A549 (cell line): ENCODE data around the gene CGN. TPM values are rescaled to one million over a fixed set of nuclear protein-coding genes. Genes with fewer than 3 reads are reported as not detected.

Experiments used
- ATAC-seq, 2 experiments: fragments of 200-7000 bp in 1 of 2; fragments of >200 bp in 1 of 2; cut with Nextera tagmentation in 1 of 2; cut with Tn5 transposase in 1 of 2; 3 replicates each; pipeline versions ENCODE4 v1.8.0 to v1.9.1; 2018 to 2020; ENCODE audit warnings: mild to moderate bottlenecking in 1 of 2, moderate library complexity in 1 of 2
- CTCF ChIA-PET: fragments of 300-600 bp; sonication (Branson Sonifier 250); formaldehyde crosslinking; extraction: SDS; loops from one replicate; lab custom pipeline; 2021; ENCODE audit warnings: antibody characterized with exemption, inconsistent platforms; lab: Yijun Ruan, JAX
- POLR2A ChIA-PET: fragments of 350-600 bp; formaldehyde crosslinking; extraction: SDS; loops from one replicate; lab custom pipeline; 2021; ENCODE audit warnings: antibody characterized with exemption, inconsistent platforms; lab: Yijun Ruan, JAX
- DNase-seq, 2 experiments: peaks; one replicate each; pipeline versions ENCODE4 v3.0.0 to v3.0.0-alpha.2; 2011 to 2016; ENCODE audit warnings: low read depth in 1 of 2, low spot score in 1 of 2
- FAIRE-seq: peaks from 2 replicates; lab custom pipeline; 2011; peaks lifted over from hg19 to GRCh38; lab: Jason Lieb, UNC
- H3K27ac ChIP-seq, 2 experiments: fragments of >200 bp; sonication (Bioruptor Twin); formaldehyde crosslinking; 3 replicates each; pipeline ENCODE4 v1.5.1; 2016 to 2017
- H3K4me1 ChIP-seq: fragments of >200 bp; sonication (Bioruptor Twin); formaldehyde crosslinking; 3 replicates; pipeline ENCODE4 v1.6.1; 2016
- H3K4me2 ChIP-seq: fragments of >200 bp; sonication (Bioruptor Twin); formaldehyde crosslinking; 3 replicates; pipeline ENCODE4 v1.6.1; 2016
- H3K4me3 ChIP-seq: fragments of >200 bp; sonication (Bioruptor Twin); formaldehyde crosslinking; 3 replicates; pipeline ENCODE4 v1.5.1; 2016
- H3K9me3 ChIP-seq: fragments of >200 bp; sonication (Bioruptor Twin); formaldehyde crosslinking; 3 replicates; pipeline ENCODE4 v1.6.1; 2016
- CEBPB ChIP-seq, 2 experiments: fragments of >200 bp in 1 of 2; sonication (Bioruptor Twin) in 1 of 2; formaldehyde crosslinking in 1 of 2; IDR thresholded peaks; 2 replicates each; pipeline ENCODE4 v1.6.1; 2012 to 2016
- ESRRA ChIP-seq: fragments of 150-350 bp; IDR thresholded peaks from 2 replicates; pipeline ENCODE4 v1.6.1; 2014; ENCODE audit warnings: mild to moderate bottlenecking, low read length, borderline replicate concordance
- FOSL2 ChIP-seq, 2 experiments: fragments of 450-650 bp in 1 of 2; fragments of >200 bp in 1 of 2; sonication (Bioruptor Twin) in 1 of 2; formaldehyde crosslinking; IDR thresholded peaks; 2 replicates each; pipeline versions ENCODE4 v1.5.0 to v1.6.1; 2016 to 2020; ENCODE audit warnings: mild to moderate bottlenecking in 1 of 2, moderate library complexity in 1 of 2
- GATA3 ChIP-seq: IDR thresholded peaks from 2 replicates; pipeline ENCODE4 v1.6.1; 2012; ENCODE audit warnings: borderline replicate concordance
- HDAC2 ChIP-seq: fragments of 200-600 bp; sonication (generic); IDR thresholded peaks from 2 replicates; pipeline ENCODE4 v1.6.1; 2016
- HOXA7 ChIP-seq: fragments of 250-450 bp; sonication (Bioruptor Pico); IDR thresholded peaks from 2 replicates; pipeline ENCODE4 v1.5.0; 2020; ENCODE audit warnings: mild to moderate bottlenecking, moderate library complexity
- JUN ChIP-seq, 2 experiments: fragments of >200 bp; sonication (Bioruptor Twin); formaldehyde crosslinking; IDR thresholded peaks; 2 replicates in 1 of 2; 3 replicates in 1 of 2; pipeline ENCODE4 v1.6.1; 2016 to 2017
- KDM1A ChIP-seq: fragments of 200-600 bp; sonication (generic); IDR thresholded peaks from 2 replicates; pipeline ENCODE4 v1.6.1; 2016; ENCODE audit warnings: low read depth, mild to moderate bottlenecking
- MAFK ChIP-seq: fragments of 450-650 bp; IDR thresholded peaks from 2 replicates; pipeline ENCODE4 v1.6.1; 2014; ENCODE audit not compliant: partially characterized antibody
- MYC ChIP-seq: IDR thresholded peaks from 2 replicates; pipeline ENCODE4 v1.6.1; 2012; ENCODE audit warnings: mild to moderate bottlenecking, inconsistent platforms, low read length, improper control_type of control experiment, borderline replicate concordance
- POLR2AphosphoS2 ChIP-seq: conservative IDR thresholded peaks from 2 replicates; pipeline ENCODE4 v1.6.1; 2012; ENCODE audit warnings: low read length, improper control_type of control experiment, inconsistent platforms
- RAD21 ChIP-seq, 2 experiments: fragments of >200 bp in 1 of 2; sonication (Bioruptor Twin) in 1 of 2; formaldehyde crosslinking in 1 of 2; IDR thresholded peaks in 1 of 2; conservative IDR thresholded peaks in 1 of 2; 2 replicates in 1 of 2; 3 replicates in 1 of 2; pipeline ENCODE4 v1.6.1; 2012 to 2018; ENCODE audit warnings: inconsistent platforms in 1 of 2
- RARB ChIP-seq: fragments of 250-450 bp; sonication (Bioruptor Pico); IDR thresholded peaks from 2 replicates; pipeline ENCODE4 v1.8.0; 2021; ENCODE audit warnings: mild to moderate bottlenecking, moderate library complexity
- RCOR1 ChIP-seq: fragments of 150-350 bp; IDR thresholded peaks from 2 replicates; pipeline ENCODE4 v1.6.1; 2014; ENCODE audit warnings: antibody characterized with exemption, low read length, low read depth
- RNF2 ChIP-seq: fragments of 200-600 bp; sonication (generic); IDR thresholded peaks from 2 replicates; pipeline ENCODE4 v1.6.1; 2016; ENCODE audit warnings: low read depth, mild to moderate bottlenecking, antibody characterized with exemption, moderate library complexity, borderline replicate concordance
- SREBF2 ChIP-seq: fragments of 450-650 bp; IDR thresholded peaks from 2 replicates; pipeline ENCODE4 v1.6.1; 2014; ENCODE audit warnings: mild to moderate bottlenecking, moderate library complexity
- USF2 ChIP-seq: fragments of 450-650 bp; IDR thresholded peaks from 2 replicates; pipeline ENCODE4 v1.6.1; 2014; ENCODE audit warnings: antibody characterized with exemption
- ZFP36 ChIP-seq: fragments of 450-650 bp; IDR thresholded peaks from 2 replicates; pipeline ENCODE4 v1.6.1; 2014; ENCODE audit warnings: borderline replicate concordance; ENCODE audit not compliant: partially characterized antibody
- WGBS: methylation state at CpG from one replicate; pipeline ENCODE4 v1.1.6; 2017; ENCODE audit errors: missing lambda C conversion rate; 5-methylcytosine and 5-hydroxymethylcytosine counted together
- polyA plus RNA-seq, 4 experiments: library from polyadenylated mRNA; depleted of rRNA in 3 of 4; stranded (reverse); fragments of >200 nt; fragmentation: RNase III in 1 of 4; extraction: RNeasy Plus Mini Kit Qiagen cat#74134 plus additional on column Dnase treatment in 1 of 4; gene quantifications; 2 replicates in 3 of 4; 3 replicates in 1 of 4; pipeline ENCODE4 v1.2.3, GENCODE V29; 2011 to 2017
- TF ChIP-seq, protein P1 (sequence below): fragments of 200-600 bp; sonication (generic); IDR thresholded peaks from 2 replicates; pipeline ENCODE4 v1.6.1; 2016; ENCODE audit warnings: antibody characterized with exemption, mild to moderate bottlenecking, moderate library complexity

CGN gene
- polyA plus RNA-seq, 2 of the 4 experiments (the other 2 are of a cell fraction), result 1.8 to 2.3 TPM

DNA sequence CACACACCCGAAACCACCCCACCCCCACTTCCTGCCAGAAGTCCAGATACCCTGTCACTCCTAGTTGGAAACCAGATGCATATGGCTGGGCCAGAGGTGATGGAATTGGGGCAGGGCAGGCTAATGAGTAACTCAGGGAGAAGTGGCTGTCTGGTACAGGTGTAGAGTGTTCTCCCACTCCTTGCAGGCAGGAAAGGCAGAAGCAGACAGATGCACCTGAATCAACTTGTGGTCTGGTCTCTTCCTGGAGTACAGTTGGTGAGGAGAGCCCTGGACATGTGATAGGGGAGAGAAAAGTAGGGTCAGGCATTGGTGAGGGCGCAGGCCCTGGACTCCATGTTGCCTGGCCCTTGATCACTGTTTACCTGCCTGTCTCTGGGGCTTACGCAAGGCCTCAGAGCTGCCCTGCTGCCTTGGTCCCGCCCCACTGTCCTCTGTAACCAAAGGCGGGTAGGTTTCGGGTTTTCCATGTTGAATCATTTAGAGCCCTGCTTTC is 2.5 kb downstream of the CGN start:
- ChIA-PET CTCF (interaction anchor here (0.9 kb wide), 1 partner anchor 115 kb away, joined by 4 read pairs; the partner anchor contains the start of gene PSMB4), POLR2A (interaction anchor here (0.9 kb wide), 1 partner anchor 23 kb away, joined by 3 read pairs; no protein-coding TSS in a partner anchor)
- no peak overlapping the region for H3K27ac ChIP-seq
- no peak overlapping the region for H3K4me3 ChIP-seq
- H3K9me3 ChIP-seq, result no peaks in the 10 kb centered on the region
- peaks cover 38% of the 10 kb centered on the region for H3K4me1 ChIP-seq
- no peak for DNase-seq
- TF ChIP-seq HOXA7 (no peak), RCOR1 (no peak), POLR2AphosphoS2 (no peak), ZFP36 (no peak), USF2 (no peak), RARB (CRISPR knock-in tag) (no peak), SREBF2 (no peak), ESRRA (no peak), GATA3 (no peak), RAD21 (conservative IDR thresholded peaks at IDR 0.05 in 1 of 2, IDR thresholded peaks at IDR 0.05 in 1 of 2) (no peak), HDAC2 (no peak)
- TF ChIP-seq, protein P1, sequence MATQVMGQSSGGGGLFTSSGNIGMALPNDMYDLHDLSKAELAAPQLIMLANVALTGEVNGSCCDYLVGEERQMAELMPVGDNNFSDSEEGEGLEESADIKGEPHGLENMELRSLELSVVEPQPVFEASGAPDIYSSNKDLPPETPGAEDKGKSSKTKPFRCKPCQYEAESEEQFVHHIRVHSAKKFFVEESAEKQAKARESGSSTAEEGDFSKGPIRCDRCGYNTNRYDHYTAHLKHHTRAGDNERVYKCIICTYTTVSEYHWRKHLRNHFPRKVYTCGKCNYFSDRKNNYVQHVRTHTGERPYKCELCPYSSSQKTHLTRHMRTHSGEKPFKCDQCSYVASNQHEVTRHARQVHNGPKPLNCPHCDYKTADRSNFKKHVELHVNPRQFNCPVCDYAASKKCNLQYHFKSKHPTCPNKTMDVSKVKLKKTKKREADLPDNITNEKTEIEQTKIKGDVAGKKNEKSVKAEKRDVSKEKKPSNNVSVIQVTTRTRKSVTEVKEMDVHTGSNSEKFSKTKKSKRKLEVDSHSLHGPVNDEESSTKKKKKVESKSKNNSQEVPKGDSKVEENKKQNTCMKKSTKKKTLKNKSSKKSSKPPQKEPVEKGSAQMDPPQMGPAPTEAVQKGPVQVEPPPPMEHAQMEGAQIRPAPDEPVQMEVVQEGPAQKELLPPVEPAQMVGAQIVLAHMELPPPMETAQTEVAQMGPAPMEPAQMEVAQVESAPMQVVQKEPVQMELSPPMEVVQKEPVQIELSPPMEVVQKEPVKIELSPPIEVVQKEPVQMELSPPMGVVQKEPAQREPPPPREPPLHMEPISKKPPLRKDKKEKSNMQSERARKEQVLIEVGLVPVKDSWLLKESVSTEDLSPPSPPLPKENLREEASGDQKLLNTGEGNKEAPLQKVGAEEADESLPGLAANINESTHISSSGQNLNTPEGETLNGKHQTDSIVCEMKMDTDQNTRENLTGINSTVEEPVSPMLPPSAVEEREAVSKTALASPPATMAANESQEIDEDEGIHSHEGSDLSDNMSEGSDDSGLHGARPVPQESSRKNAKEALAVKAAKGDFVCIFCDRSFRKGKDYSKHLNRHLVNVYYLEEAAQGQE, result no peak
- FAIRE-seq, result no peak
- 80% methylated on average over 6 of the region's 6 CpGs for WGBS
- H3K4me2 ChIP-seq, result peak overlapping the region; percentile 43
- ATAC-seq, result no peak

- no peak for TF ChIP-seq FOSL2 (IDR thresholded peaks at IDR 0.05)
- no peak for TF ChIP-seq FOSL2 (CRISPR knock-in tag; IDR thresholded peaks at IDR 0.05)
- TF ChIP-seq CEBPB (IDR thresholded peaks at IDR 0.05), result no peak
- TF ChIP-seq MAFK, result no peak
- peaks cover 38% of the 10 kb centered on the region for H3K4me1 ChIP-seq
- WGBS, result 74% methylated on average over 4 of the region's 4 CpGs
- no peaks in the 10 kb centered on the region for H3K9me3 ChIP-seq
- POLR2A ChIA-PET, result no interaction called here
- DNase-seq (no peak), FAIRE-seq (no peak), ATAC-seq (no peak)
- H3K4me3 ChIP-seq, result no peak overlapping the region
- CTCF ChIA-PET, result interaction anchor here (0.6 to 1.5 kb wide), 2 partner anchors 79 to 955 kb away, joined by 3 to 4 read pairs; no protein-coding TSS in a partner anchor
- no peak overlapping the region; the same call in 2 of the 3 replicates for H3K4me2 ChIP-seq
- no peak overlapping the region for H3K27ac ChIP-seq
Measured at GRCh38 chr1:151514366-151514765, 3.2 kb downstream of the CGN start.

- Histone ChIP-seq H3K4me2 (no peak overlapping the region), H3K9me3 (no peaks in the 10 kb centered on the region), H3K27ac (no peak overlapping the region), H3K4me1 (peaks cover 34% of the 10 kb centered on the region), H3K4me3 (no peak overlapping the region)
- DNase-seq (no peak), FAIRE-seq (no peak), ATAC-seq (no peak)
- 0 out of 2 replicates have a peak, but pooled peaks have one; percentile 26 for TF ChIP-seq HDAC2
- TF ChIP-seq MYC, result no peak
- TF ChIP-seq JUN (IDR thresholded peaks at IDR 0.05), result no peak
- TF ChIP-seq RNF2, result no peak
- peak; percentile 68; the same call in 1 of the 2 replicates for TF ChIP-seq KDM1A
- CTCF ChIA-PET, result interaction anchor here (1.5 kb wide), 1 partner anchor 78 kb away, joined by 4 read pairs; no protein-coding TSS in a partner anchor
- WGBS, result 82% methylated on average over 4 of the region's 4 CpGs
- POLR2A ChIA-PET, result no interaction called here
Measured at GRCh38 chr1:151515265-151515664, 4.1 kb downstream of the CGN start.
